ENCODE measurements around the gene LIPI.

DNA sequence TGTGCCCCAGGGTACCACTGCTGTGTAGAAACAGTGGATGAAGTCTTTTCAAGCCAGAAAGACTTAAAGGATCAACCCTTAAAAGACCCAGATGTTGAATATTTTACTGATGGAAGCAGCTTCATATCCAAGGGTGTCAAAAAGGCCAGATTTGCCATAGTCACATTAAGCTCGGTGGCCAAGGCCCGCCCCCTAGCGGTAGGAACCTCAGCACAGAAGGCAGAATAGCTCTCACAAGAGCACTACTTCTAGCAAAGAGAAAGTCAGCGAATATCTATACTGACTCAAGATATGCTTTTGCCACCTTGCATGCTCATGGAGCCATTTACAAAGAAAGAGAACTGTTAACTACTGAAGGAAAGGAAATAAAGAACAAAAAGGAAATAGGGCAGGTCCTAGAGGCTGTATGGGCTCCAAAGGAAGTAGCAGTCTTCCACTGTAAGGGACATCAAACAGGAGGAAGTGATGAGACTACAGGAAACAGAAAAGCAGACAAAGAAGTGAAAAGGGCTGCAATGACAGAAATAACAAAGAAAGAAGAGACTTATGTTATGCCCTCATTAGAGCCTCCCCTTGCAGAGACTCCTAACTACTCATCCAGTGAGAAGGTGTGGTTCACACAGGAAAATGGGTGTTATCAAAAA, 90.5 kb downstream of the LIPI start:
- TF ChIP-seq, protein P1, sequence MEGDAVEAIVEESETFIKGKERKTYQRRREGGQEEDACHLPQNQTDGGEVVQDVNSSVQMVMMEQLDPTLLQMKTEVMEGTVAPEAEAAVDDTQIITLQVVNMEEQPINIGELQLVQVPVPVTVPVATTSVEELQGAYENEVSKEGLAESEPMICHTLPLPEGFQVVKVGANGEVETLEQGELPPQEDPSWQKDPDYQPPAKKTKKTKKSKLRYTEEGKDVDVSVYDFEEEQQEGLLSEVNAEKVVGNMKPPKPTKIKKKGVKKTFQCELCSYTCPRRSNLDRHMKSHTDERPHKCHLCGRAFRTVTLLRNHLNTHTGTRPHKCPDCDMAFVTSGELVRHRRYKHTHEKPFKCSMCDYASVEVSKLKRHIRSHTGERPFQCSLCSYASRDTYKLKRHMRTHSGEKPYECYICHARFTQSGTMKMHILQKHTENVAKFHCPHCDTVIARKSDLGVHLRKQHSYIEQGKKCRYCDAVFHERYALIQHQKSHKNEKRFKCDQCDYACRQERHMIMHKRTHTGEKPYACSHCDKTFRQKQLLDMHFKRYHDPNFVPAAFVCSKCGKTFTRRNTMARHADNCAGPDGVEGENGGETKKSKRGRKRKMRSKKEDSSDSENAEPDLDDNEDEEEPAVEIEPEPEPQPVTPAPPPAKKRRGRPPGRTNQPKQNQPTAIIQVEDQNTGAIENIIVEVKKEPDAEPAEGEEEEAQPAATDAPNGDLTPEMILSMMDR (conservative IDR thresholded peaks at IDR 0.05; ENCODE audit: low read depth in 2 of 2), result peak; percentile 78 to 99
- TF ChIP-seq POLR2AphosphoS5 (IDR thresholded peaks at IDR 0.05; ENCODE audit: low read depth), result no peak
- TF ChIP-seq EZH2phosphoT487 (IDR thresholded peaks at IDR 0.05; ENCODE audit: unreplicated experiment), result no peak
- TF ChIP-seq NANOG (IDR thresholded peaks at IDR 0.05; ENCODE audit: borderline replicate concordance), result no peak
- no peak for TF ChIP-seq EZH2 (IDR thresholded peaks at IDR 0.05; ENCODE audit: low read depth, unreplicated experiment)
- TF ChIP-seq CREB1 (CRISPR knock-in tag; IDR thresholded peaks at IDR 0.05; ENCODE audit: low read depth), result no peak
- no peak for TF ChIP-seq STAT1 (IDR thresholded peaks at IDR 0.05; ENCODE audit: unreplicated experiment)
- TF ChIP-seq JUNB (IDR thresholded peaks at IDR 0.05; ENCODE audit: unreplicated experiment), result no peak
- TF ChIP-seq, protein P2, sequence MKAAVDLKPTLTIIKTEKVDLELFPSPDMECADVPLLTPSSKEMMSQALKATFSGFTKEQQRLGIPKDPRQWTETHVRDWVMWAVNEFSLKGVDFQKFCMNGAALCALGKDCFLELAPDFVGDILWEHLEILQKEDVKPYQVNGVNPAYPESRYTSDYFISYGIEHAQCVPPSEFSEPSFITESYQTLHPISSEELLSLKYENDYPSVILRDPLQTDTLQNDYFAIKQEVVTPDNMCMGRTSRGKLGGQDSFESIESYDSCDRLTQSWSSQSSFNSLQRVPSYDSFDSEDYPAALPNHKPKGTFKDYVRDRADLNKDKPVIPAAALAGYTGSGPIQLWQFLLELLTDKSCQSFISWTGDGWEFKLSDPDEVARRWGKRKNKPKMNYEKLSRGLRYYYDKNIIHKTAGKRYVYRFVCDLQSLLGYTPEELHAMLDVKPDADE (IDR thresholded peaks at IDR 0.05), result no peak
- TF ChIP-seq, protein P3, sequence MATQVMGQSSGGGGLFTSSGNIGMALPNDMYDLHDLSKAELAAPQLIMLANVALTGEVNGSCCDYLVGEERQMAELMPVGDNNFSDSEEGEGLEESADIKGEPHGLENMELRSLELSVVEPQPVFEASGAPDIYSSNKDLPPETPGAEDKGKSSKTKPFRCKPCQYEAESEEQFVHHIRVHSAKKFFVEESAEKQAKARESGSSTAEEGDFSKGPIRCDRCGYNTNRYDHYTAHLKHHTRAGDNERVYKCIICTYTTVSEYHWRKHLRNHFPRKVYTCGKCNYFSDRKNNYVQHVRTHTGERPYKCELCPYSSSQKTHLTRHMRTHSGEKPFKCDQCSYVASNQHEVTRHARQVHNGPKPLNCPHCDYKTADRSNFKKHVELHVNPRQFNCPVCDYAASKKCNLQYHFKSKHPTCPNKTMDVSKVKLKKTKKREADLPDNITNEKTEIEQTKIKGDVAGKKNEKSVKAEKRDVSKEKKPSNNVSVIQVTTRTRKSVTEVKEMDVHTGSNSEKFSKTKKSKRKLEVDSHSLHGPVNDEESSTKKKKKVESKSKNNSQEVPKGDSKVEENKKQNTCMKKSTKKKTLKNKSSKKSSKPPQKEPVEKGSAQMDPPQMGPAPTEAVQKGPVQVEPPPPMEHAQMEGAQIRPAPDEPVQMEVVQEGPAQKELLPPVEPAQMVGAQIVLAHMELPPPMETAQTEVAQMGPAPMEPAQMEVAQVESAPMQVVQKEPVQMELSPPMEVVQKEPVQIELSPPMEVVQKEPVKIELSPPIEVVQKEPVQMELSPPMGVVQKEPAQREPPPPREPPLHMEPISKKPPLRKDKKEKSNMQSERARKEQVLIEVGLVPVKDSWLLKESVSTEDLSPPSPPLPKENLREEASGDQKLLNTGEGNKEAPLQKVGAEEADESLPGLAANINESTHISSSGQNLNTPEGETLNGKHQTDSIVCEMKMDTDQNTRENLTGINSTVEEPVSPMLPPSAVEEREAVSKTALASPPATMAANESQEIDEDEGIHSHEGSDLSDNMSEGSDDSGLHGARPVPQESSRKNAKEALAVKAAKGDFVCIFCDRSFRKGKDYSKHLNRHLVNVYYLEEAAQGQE (IDR thresholded peaks at IDR 0.05; ENCODE audit: unreplicated experiment), result no peak
- TF ChIP-seq ZNF331 (CRISPR knock-in tag; IDR thresholded peaks at IDR 0.05; ENCODE audit: low read depth), result no peak
- no peak for TF ChIP-seq ZNF114 (CRISPR knock-in tag; IDR thresholded peaks at IDR 0.05)

All from GM23338 (cell line).